Peyer's patch (tissue), 4 donors: ENCODE results near the gene WT1.

Source experiments
- POLR2A ChIP-seq, 2 donors: fragments of 450-650 bp; IDR thresholded peaks; one replicate each; pipeline ENCODE4 v1.5.1; 2017; ENCODE audit warnings: antibody characterized with exemption in 2 of 2, mild to moderate bottlenecking in 2 of 2, moderate library complexity in 2 of 2
- TF ChIP-seq, protein P1 (sequence below), 6 experiments: fragments of 450-650 bp in 4 of 6; fragments of 200-600 bp in 2 of 6; sonication (generic) in 1 of 6; IDR thresholded peaks; one replicate each; pipeline ENCODE4 v1.5.1; 2017 to 2019; ENCODE audit warnings: antibody characterized with exemption in 6 of 6, mild to moderate bottlenecking in 3 of 6, moderate library complexity in 1 of 6

- no peak for TF ChIP-seq POLR2A (IDR thresholded peaks at IDR 0.05)
- TF ChIP-seq, protein P1, sequence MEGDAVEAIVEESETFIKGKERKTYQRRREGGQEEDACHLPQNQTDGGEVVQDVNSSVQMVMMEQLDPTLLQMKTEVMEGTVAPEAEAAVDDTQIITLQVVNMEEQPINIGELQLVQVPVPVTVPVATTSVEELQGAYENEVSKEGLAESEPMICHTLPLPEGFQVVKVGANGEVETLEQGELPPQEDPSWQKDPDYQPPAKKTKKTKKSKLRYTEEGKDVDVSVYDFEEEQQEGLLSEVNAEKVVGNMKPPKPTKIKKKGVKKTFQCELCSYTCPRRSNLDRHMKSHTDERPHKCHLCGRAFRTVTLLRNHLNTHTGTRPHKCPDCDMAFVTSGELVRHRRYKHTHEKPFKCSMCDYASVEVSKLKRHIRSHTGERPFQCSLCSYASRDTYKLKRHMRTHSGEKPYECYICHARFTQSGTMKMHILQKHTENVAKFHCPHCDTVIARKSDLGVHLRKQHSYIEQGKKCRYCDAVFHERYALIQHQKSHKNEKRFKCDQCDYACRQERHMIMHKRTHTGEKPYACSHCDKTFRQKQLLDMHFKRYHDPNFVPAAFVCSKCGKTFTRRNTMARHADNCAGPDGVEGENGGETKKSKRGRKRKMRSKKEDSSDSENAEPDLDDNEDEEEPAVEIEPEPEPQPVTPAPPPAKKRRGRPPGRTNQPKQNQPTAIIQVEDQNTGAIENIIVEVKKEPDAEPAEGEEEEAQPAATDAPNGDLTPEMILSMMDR (IDR thresholded peaks at IDR 0.05): no peak
Measured at GRCh38 chr11:32427935-32428664, 7.2 kb downstream of the WT1 start.
